Measurements from ENCODE around the gene RPL9.

GRCh38 chr4:39429476-39430334, 29.0 kb downstream of the RPL9 start:
- TF ChIP-seq, protein P1, sequence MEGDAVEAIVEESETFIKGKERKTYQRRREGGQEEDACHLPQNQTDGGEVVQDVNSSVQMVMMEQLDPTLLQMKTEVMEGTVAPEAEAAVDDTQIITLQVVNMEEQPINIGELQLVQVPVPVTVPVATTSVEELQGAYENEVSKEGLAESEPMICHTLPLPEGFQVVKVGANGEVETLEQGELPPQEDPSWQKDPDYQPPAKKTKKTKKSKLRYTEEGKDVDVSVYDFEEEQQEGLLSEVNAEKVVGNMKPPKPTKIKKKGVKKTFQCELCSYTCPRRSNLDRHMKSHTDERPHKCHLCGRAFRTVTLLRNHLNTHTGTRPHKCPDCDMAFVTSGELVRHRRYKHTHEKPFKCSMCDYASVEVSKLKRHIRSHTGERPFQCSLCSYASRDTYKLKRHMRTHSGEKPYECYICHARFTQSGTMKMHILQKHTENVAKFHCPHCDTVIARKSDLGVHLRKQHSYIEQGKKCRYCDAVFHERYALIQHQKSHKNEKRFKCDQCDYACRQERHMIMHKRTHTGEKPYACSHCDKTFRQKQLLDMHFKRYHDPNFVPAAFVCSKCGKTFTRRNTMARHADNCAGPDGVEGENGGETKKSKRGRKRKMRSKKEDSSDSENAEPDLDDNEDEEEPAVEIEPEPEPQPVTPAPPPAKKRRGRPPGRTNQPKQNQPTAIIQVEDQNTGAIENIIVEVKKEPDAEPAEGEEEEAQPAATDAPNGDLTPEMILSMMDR (conservative IDR thresholded peaks at IDR 0.05; ENCODE audit: low read depth in 2 of 2), result no peak
- TF ChIP-seq, protein P2, sequence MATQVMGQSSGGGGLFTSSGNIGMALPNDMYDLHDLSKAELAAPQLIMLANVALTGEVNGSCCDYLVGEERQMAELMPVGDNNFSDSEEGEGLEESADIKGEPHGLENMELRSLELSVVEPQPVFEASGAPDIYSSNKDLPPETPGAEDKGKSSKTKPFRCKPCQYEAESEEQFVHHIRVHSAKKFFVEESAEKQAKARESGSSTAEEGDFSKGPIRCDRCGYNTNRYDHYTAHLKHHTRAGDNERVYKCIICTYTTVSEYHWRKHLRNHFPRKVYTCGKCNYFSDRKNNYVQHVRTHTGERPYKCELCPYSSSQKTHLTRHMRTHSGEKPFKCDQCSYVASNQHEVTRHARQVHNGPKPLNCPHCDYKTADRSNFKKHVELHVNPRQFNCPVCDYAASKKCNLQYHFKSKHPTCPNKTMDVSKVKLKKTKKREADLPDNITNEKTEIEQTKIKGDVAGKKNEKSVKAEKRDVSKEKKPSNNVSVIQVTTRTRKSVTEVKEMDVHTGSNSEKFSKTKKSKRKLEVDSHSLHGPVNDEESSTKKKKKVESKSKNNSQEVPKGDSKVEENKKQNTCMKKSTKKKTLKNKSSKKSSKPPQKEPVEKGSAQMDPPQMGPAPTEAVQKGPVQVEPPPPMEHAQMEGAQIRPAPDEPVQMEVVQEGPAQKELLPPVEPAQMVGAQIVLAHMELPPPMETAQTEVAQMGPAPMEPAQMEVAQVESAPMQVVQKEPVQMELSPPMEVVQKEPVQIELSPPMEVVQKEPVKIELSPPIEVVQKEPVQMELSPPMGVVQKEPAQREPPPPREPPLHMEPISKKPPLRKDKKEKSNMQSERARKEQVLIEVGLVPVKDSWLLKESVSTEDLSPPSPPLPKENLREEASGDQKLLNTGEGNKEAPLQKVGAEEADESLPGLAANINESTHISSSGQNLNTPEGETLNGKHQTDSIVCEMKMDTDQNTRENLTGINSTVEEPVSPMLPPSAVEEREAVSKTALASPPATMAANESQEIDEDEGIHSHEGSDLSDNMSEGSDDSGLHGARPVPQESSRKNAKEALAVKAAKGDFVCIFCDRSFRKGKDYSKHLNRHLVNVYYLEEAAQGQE (IDR thresholded peaks at IDR 0.05; ENCODE audit: unreplicated experiment), result no peak
- TF ChIP-seq EZH2 (IDR thresholded peaks at IDR 0.05; ENCODE audit: low read depth, unreplicated experiment), result no peak
- no peak for TF ChIP-seq POLR2AphosphoS5 (IDR thresholded peaks at IDR 0.05; ENCODE audit: low read depth)
- no peak for TF ChIP-seq EZH2phosphoT487 (IDR thresholded peaks at IDR 0.05; ENCODE audit: unreplicated experiment)
- TF ChIP-seq JUNB (IDR thresholded peaks at IDR 0.05; ENCODE audit: unreplicated experiment), result no peak
- TF ChIP-seq ZNF331 (CRISPR knock-in tag; IDR thresholded peaks at IDR 0.05; ENCODE audit: low read depth), result no peak
- TF ChIP-seq CREB1 (CRISPR knock-in tag; IDR thresholded peaks at IDR 0.05; ENCODE audit: low read depth), result no peak
- no peak for TF ChIP-seq ZNF114 (CRISPR knock-in tag; IDR thresholded peaks at IDR 0.05)
- TF ChIP-seq STAT1 (IDR thresholded peaks at IDR 0.05; ENCODE audit: unreplicated experiment), result no peak
- no peak for TF ChIP-seq NANOG (IDR thresholded peaks at IDR 0.05; ENCODE audit: borderline replicate concordance)

Measured in GM23338 (cell line).